ENCODE data around the gene PRX. TPM values are rescaled to one million over a fixed set of nuclear protein-coding genes. Genes with fewer than 3 reads are reported as not detected.

PRX gene
- total and polyA plus RNA-seq, 2 experiments from 2014 or later: 4.2 TPM

DNA sequence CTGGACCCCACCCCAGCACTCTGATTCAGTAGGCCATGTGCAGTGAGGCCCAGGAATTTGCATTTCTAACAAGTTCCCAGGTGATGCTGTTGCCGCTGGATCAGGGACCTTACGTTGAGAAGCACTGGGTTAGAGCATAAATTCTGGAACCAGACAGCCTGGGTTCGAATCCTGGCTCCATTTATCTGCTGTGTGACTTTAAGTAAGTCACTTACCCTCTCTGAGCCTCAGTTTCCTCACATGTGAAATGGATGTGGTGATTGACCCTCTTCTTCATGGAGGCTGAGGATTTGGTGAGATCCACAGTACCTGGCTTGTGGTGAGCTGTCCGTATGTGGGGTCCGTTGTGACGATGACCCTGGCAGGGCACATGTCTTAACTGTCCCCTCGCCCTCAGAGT, 39.1 kb downstream of the PRX start (continued):
- TF ChIP-seq, protein P1, sequence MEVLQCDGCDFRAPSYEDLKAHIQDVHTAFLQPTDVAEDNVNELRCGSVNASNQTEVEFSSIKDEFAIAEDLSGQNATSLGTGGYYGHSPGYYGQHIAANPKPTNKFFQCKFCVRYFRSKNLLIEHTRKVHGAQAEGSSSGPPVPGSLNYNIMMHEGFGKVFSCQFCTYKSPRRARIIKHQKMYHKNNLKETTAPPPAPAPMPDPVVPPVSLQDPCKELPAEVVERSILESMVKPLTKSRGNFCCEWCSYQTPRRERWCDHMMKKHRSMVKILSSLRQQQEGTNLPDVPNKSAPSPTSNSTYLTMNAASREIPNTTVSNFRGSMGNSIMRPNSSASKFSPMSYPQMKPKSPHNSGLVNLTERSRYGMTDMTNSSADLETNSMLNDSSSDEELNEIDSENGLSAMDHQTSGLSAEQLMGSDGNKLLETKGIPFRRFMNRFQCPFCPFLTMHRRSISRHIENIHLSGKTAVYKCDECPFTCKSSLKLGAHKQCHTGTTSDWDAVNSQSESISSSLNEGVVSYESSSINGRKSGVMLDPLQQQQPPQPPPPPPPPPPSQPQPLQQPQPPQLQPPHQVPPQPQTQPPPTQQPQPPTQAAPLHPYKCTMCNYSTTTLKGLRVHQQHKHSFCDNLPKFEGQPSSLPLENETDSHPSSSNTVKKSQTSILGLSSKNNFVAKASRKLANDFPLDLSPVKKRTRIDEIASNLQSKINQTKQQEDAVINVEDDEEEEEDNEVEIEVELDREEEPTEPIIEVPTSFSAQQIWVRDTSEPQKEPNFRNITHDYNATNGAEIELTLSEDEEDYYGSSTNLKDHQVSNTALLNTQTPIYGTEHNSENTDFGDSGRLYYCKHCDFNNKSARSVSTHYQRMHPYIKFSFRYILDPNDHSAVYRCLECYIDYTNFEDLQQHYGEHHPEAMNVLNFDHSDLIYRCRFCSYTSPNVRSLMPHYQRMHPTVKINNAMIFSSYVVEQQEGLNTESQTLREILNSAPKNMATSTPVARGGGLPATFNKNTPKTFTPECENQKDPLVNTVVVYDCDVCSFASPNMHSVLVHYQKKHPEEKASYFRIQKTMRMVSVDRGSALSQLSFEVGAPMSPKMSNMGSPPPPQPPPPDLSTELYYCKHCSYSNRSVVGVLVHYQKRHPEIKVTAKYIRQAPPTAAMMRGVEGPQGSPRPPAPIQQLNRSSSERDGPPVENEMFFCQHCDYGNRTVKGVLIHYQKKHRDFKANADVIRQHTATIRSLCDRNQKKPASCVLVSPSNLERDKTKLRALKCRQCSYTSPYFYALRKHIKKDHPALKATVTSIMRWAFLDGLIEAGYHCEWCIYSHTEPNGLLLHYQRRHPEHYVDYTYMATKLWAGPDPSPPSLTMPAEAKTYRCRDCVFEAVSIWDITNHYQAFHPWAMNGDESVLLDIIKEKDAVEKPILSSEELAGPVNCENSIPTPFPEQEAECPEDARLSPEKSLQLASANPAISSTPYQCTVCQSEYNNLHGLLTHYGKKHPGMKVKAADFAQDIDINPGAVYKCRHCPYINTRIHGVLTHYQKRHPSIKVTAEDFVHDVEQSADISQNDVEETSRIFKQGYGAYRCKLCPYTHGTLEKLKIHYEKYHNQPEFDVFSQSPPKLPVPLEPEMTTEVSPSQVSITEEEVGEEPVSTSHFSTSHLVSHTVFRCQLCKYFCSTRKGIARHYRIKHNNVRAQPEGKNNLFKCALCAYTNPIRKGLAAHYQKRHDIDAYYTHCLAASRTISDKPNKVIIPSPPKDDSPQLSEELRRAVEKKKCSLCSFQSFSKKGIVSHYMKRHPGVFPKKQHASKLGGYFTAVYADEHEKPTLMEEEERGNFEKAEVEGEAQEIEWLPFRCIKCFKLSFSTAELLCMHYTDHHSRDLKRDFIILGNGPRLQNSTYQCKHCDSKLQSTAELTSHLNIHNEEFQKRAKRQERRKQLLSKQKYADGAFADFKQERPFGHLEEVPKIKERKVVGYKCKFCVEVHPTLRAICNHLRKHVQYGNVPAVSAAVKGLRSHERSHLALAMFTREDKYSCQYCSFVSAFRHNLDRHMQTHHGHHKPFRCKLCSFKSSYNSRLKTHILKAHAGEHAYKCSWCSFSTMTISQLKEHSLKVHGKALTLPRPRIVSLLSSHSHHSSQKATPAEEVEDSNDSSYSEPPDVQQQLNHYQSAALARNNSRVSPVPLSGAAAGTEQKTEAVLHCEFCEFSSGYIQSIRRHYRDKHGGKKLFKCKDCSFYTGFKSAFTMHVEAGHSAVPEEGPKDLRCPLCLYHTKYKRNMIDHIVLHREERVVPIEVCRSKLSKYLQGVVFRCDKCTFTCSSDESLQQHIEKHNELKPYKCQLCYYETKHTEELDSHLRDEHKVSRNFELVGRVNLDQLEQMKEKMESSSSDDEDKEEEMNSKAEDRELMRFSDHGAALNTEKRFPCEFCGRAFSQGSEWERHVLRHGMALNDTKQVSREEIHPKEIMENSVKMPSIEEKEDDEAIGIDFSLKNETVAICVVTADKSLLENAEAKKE (CRISPR knock-in tag; IDR thresholded peaks at IDR 0.05): no peak
- TF ChIP-seq, protein P2, sequence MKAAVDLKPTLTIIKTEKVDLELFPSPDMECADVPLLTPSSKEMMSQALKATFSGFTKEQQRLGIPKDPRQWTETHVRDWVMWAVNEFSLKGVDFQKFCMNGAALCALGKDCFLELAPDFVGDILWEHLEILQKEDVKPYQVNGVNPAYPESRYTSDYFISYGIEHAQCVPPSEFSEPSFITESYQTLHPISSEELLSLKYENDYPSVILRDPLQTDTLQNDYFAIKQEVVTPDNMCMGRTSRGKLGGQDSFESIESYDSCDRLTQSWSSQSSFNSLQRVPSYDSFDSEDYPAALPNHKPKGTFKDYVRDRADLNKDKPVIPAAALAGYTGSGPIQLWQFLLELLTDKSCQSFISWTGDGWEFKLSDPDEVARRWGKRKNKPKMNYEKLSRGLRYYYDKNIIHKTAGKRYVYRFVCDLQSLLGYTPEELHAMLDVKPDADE (IDR thresholded peaks at IDR 0.05): no peak
- TF ChIP-seq ZNF331 (CRISPR knock-in tag; IDR thresholded peaks at IDR 0.05; ENCODE audit: low read depth) (no peak), JUNB (IDR thresholded peaks at IDR 0.05; ENCODE audit: unreplicated experiment) (no peak), STAT1 (IDR thresholded peaks at IDR 0.05; ENCODE audit: unreplicated experiment) (no peak), NANOG (IDR thresholded peaks at IDR 0.05; ENCODE audit: borderline replicate concordance) (no peak)

DNA sequence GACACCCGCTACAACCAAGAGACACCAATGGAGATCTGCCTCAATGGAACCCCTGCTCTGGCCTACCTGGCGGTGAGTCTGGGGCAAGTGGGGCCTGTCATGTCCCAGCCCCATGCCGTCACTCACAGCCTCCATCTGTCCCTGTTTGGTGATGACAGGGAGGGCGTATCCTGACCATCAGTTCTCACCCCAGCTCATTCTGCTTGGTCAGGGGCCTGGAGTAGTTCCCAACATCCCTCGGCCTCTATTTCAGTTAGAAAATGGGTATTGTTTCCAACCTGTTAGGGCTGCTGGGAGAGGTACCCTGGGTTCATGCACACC, 41.4 kb downstream of the PRX start:
- DNase-seq (ENCODE audit: low spot score) (no peak), ATAC-seq (no peak)
- H3K9me3 Mint-ChIP-seq: no peaks in the 10 kb centered on the region
- H3K27ac Mint-ChIP-seq: no peak overlapping the region
- peaks cover 7% of the 10 kb centered on the region; the same call in 1 of the 2 replicates for H3K79me2 ChIP-seq (replicated peaks; ENCODE audit: insufficient read depth)
- peaks cover 6% of the 10 kb centered on the region; the same call in 1 of the 2 replicates for H4K20me1 ChIP-seq (replicated peaks; ENCODE audit: insufficient read depth)
- peaks cover 9% of the 10 kb centered on the region for H3K4me1 ChIP-seq (ENCODE audit: insufficient read depth)
- peaks cover 11% of the 10 kb centered on the region for H3K27me3 Mint-ChIP-seq (ENCODE audit: insufficient read depth, low read depth, poor library complexity)
- no peak overlapping the region for H3K4me3 ChIP-seq
- H3K27me3 ChIP-seq (ENCODE audit: insufficient read depth): no peaks in the 10 kb centered on the region
- H3K4me1 Mint-ChIP-seq: peaks cover 8% of the 10 kb centered on the region
- H3K36me3 Mint-ChIP-seq (ENCODE audit: low read depth): peaks cover 73% of the 10 kb centered on the region
- H3K4me3 Mint-ChIP-seq: no peak overlapping the region
- H2AFZ ChIP-seq: no peak overlapping the region
- H3F3A ChIP-seq (replicated peaks; ENCODE audit: low read depth): no peaks in the 10 kb centered on the region
- H3K9me2 ChIP-seq (ENCODE audit: insufficient read depth): no peaks in the 10 kb centered on the region
- no peak overlapping the region for H3K27ac ChIP-seq (ENCODE audit: low read depth)
- peaks cover 7% of the 10 kb centered on the region; the same call in 1 of the 2 replicates for H3K36me3 ChIP-seq (ENCODE audit: insufficient read depth)
- H3K4me2 ChIP-seq: no peak overlapping the region
- TF ChIP-seq JUNB (IDR thresholded peaks at IDR 0.05; ENCODE audit: unreplicated experiment): no peak
- TF ChIP-seq, protein P1 (CRISPR knock-in tag; IDR thresholded peaks at IDR 0.05): no peak
